ENCODE measurements around the gene EMC10.
"Not testable (repeated sequence)": the region's sequence is repeated elsewhere in the genome, so short reads cannot be mapped to it uniquely, and the experiment has no call there.

EMC10 gene

DNA sequence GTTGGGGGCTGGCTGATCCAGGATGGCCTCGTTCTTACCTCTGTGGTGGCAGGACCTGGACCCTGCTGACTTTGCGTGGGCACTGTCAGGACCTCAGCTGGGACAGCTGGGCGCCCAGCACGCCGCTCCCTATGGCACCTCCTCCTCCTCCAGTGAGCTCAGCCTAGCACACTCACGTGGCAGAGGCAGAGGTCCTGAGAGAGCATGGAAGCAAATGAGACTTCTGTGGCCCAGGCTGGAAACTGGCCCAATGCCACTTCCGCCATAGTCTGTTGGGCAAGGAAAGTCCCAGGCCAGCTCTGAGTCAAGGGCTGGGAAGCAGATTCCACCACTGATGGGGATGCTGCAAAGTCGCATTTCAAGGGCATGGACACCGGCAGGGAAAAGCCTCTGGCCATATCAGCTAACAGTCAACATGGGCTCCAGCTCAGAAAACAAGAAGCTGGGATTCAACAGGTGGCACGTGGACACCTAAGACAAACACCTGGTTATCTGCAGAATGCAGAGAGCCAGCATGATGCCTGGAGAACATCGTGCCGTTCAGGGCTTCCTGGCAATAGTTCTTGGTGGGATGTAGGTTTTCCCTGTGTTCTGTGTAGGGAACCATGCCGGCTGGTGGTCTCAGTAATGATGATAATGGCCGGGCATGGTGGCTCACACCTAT is 26.9 kb upstream of the EMC10 start:
- in situ Hi-C loops (cut with MboI; ENCODE audit: low pct_unique_long_range_greater_than_20kb, low sequenced_read_pairs): no loop called here
- DNase-seq: no peak

DNA sequence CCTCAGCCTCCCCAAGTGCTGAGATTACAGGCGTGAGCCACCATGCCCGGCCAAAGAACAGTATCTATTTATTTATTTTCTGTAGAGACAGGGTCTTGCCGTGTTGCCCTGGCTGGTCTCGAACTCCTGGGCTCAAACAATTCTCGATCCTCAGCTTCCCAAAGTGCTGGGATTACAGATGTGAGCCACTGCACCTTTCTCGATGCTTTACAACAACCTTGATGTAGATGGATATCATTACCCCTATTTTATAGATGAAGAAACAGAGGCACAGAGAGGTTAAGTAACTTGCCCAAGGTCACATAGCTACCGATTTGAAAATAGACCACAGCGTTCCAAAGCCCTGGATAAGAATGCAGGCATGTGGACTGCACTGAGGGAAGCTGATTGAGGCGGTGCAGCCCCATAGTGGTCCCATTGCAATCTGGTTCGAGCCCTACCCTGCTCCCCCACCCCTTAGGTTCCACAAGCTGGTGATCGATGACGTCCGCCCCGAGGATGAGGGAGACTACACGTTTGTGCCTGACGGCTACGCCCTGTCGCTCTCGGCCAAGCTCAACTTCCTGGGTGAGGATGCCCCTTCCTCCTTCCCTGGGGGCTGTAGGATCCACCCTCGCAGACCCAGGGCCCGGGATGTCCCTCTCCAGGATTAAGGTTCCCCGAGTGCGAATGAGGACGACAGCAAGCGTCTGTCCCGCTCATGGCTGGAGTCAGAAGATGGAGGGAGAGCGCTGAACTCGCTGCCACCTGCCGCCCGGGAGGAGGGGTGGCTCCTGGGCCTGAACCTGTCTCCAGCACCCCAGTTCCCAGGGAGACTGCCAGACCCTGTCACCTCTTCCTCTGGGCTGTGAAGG is 25.7 kb upstream of the EMC10 start:
- in situ Hi-C loops (cut with MboI; ENCODE audit: low pct_unique_long_range_greater_than_20kb, low sequenced_read_pairs): no loop called here
- DNase-seq: no peak

DNA sequence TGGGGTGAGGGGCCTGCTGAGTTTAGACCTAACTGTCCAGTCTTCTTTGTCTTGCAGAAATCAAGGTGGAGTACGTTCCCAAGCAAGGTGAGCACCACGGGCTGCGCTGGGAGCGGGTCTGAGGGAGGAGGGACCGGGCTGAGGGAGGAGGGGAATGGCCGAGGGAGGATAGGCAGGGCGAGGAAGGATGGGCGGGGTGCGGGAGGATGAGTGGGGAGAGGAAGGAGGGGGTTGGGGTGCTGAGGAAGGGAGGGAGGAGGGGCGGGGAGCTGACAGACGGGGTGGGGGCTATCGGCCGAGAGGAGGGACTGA is 25.1 kb upstream of the EMC10 start:
- no peak for DNase-seq
- in situ Hi-C loops (cut with MboI; ENCODE audit: low pct_unique_long_range_greater_than_20kb, low sequenced_read_pairs): no loop called here

DNA sequence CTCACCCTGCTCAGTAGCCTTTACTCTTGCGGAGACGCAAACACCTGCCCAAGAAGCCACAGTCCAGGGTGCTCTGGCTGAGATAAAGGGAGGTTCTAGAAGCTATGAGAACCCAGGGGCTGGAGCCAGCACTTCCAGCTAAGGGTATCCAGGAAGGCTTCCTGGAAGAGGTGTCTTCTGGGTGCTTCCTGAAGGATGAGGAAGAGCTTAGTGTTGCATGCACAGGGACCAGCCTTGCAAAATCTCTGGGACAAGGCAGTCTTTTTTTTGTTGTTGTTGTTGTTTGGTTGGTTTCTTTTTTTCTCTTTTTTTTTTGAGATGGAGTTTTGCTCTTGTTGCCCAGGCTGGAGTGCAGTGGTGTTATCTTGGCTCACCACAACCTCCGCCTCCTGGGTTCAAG is 23.1 kb upstream of the EMC10 start:
- in situ Hi-C loops (cut with MboI; ENCODE audit: low pct_unique_long_range_greater_than_20kb, low sequenced_read_pairs): no loop called here
- DNase-seq: no peak

DNA sequence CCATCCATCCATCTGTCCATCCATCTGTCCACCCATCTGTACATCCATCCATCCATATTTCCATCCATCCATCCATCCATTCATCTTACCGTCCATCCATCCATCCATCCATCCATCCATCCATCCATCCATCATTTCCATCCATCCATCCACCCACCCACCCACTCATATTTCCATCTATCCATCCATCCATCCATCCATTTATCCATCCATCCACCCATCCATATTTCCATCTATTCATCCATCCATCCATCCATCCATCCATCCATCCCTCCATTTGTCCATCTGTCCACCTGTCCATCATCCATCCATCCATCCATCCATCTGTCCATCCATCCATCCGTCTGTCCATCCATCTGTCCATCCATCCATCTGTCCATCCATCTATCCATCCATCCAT is 20.3 kb upstream of the EMC10 start:
- no peak for DNase-seq
- in situ Hi-C loops (cut with MboI; ENCODE audit: low pct_unique_long_range_greater_than_20kb, low sequenced_read_pairs): no loop called here

DNA sequence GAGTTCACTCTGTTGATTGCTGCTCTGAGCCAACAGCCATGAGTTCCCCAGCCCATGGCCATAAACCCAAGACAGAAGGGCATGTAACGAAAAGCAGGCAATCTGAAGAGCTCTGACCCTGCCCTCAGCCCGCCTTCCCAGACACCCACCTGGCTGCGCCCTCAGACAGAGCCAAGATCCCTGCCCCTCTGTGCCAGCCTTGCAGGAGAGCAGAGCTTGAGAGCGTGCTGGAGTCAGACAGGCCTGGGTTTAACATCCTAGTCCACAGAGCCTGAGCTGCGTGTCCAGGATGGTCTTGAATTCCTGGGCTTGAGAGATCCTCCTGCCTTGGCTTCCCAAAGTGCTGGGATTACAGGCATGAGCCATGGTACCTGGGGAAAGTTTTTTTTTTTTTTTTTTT is 19.0 kb upstream of the EMC10 start:
- in situ Hi-C loops (cut with MboI; ENCODE audit: low pct_unique_long_range_greater_than_20kb, low sequenced_read_pairs): no loop called here
- no peak for DNase-seq

DNA sequence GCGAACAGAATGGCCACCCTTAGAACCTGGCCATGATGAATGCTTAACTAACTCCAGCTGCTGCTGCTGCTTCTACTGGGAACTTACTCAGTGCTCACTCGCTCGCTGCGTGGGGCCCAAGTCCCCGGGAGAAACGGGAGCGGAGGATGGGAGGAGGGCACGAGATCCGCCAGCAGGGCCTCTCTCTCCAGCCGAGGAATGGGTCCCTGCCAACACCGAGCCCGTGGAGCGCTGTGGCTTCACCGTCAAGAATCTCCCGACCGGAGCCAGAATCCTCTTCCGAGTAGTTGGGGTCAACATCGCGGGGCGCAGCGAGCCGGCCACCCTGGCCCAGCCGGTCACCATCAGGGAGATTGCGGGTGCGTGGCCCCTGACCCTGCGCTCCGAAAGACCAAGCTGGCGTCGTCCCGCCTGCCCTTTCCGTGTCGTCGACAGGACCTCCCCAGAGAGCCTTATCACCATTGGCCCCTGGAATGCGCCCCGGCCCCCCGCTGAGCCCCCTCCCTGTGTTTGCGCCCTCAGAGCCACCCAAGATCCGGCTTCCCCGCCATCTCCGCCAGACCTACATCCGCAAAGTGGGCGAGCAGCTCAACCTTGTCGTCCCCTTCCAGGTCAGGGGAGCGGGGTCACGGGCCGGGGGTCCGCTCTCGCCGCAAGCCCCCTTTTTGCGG is 17.8 kb upstream of the EMC10 start:
- no peak for DNase-seq
- in situ Hi-C loops (cut with MboI; ENCODE audit: low pct_unique_long_range_greater_than_20kb, low sequenced_read_pairs): no loop called here

DNA sequence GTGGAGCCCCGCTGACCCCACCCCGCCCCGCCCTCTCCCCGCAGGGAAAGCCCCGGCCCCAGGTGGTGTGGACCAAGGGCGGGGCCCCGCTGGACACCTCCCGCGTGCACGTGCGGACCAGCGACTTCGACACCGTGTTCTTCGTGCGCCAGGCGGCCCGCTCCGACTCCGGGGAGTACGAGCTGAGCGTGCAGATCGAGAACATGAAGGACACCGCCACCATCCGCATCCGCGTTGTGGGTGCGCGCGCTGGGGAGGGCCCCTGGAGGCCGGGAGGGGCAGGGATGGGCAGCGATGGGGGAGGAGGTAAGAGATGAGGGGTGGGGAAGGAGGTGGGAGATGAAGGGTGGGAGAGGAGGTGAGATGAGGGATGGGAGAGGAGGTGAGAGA is 17.2 kb upstream of the EMC10 start:
- in situ Hi-C loops (cut with MboI; ENCODE audit: low pct_unique_long_range_greater_than_20kb, low sequenced_read_pairs): no loop called here
- DNase-seq: no peak

DNA sequence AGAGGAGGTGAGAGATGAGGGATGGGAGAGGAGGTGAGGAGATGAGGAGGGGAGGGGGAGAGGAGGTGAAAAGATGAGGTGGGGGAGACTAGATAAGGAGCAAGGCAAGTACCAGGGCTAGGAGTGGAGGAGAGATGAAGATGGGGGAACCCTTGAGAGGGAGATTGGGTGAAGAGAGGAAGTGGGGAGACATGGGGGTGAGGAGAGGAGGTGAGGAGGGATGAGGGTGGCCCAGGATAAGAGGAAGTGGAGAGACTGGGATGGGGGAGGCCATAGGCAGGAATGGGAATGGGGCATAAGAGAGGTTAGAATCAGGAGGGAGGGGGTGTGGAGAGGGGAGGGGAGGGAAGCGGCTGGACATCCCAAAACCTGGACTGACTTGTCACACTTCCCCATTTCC is 16.7 kb upstream of the EMC10 start:
- in situ Hi-C loops (cut with MboI; ENCODE audit: low pct_unique_long_range_greater_than_20kb, low sequenced_read_pairs): no loop called here
- DNase-seq: no peak

DNA sequence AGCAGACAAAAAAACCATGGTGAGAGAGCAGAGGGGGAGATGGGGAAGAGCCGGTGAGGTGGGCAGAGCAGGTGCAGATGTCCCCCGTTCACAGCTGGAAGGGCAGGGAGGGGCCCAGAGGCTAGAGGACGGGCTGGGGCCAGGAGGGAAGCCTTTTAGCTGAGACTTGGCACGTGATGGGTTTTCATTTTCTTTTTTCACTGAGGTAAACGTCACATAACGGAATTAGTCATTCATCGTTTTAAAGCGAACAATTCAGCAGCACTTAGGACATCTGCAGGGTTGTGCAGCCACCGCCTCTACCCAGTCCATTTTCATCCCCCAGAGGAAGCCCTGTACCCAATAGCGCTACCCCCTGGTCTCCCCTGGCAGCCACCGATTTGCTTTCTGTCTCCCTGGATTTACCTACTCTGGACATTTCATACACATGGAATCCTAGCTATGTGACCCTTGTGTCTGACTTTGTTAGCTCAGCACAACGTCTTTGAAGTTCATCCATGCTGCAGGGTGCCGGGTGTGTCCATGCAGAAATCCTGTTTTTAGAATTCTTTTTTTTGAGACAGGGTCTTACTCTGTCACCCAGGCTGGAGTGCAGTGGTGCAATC is 16.0 kb upstream of the EMC10 start:
- no peak for DNase-seq

DNA sequence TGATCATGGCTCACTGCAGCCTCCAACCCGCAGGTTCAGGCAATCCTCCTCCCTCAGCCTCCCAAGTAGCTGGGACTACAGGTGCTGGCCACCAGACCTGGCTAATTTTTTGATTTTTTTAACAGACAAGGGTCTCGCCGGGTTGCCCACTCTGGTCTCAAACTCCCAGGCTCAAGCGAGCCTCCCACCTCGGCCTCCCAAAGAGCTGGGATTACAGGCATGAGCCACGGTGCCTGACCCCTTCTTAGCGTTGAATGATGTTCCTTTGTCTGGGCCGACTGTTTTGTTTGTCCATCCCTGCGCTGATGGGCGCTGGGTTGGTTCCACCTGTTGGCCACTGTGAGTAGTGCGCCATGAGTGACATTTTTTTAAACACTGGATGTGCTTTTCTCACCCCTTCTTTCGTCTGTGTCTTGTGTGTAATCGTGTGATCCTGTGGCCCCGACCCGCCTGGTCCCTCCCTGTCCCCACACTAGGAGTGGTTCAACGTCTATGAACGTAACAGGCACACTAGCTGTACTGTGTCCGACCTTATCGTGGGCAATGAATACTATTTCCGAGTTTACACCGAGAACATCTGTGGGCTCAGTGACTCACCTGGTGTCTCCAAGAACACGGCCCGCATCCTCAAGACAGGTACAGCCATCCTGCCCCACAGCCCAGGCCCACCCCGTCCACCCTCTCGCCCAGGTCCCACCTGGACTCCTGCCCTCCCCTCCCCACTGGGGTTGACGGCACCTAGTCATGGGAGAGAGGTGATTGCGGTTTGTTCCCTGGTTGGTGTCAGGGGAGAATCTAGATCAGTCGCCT is 15.0 kb upstream of the EMC10 start:
- in situ Hi-C loops (cut with MboI; ENCODE audit: low pct_unique_long_range_greater_than_20kb, low sequenced_read_pairs): no loop called here
- DNase-seq: peak; percentile 79

More for the DNA sequence above, 16.0 kb upstream of the EMC10 start:
- in situ Hi-C loops (cut with MboI; ENCODE audit: low pct_unique_long_range_greater_than_20kb, low sequenced_read_pairs): no loop called here

DNA sequence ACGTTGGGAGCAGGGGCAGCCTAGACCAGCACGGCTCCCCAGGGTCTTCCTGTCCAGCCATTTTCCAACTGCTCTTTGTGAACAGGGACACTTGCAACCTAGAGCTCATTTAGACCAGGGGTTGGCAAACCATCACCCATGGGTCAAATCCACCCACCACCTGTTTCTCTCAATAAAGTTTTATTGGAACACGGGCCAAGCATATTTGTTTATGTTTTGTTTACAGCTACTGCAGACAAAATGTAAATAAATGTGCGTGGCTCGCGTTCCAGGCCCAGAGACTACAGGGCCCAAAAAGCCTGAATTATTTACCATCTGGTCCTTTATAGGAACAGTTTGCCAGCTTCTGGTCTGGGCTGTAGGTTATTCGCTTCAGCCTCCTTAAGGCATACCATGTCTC is 13.3 kb upstream of the EMC10 start:
- no peak for DNase-seq
- in situ Hi-C loops (cut with MboI; ENCODE audit: low pct_unique_long_range_greater_than_20kb, low sequenced_read_pairs): no loop called here

DNA sequence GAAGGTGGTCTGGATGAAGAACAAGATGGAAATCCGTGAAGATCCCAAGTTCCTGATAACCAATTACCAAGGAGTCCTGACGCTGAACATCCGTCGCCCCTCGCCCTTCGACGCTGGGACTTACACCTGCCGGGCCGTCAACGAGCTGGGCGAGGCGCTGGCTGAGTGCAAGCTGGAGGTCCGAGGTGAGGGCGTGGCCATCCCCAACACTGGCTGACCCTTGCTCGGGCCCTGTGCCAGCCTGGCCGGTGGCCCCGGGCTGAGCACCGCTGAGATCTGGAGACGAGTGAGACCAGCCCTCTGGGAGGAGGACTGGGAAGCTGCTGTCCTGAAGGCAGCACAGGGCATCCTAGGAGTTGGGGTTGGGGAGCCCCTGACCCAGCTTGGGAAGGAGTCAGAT is 12.0 kb upstream of the EMC10 start:
- in situ Hi-C loops (cut with MboI; ENCODE audit: low pct_unique_long_range_greater_than_20kb, low sequenced_read_pairs): no loop called here

DNA sequence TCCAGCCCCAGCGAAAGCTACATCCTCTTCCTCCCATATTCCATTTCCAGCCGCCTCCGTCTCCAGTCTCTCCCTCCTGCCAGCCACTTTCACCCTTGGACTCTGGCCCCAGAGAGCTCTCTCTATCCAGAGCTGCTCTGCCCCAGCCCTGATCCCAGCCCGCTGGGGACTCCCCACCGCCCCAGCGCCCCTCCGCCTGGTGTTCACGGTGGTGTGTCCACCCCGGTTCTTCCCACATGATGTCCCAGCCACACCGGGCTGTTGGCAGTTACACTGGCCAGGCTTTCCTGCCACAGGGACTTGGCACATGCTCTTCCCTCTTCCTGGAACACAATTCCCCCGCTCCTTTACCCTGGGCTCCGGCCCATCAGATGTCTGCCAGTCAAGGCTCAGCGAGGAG is 11.3 kb upstream of the EMC10 start:
- in situ Hi-C loops (cut with MboI; ENCODE audit: low pct_unique_long_range_greater_than_20kb, low sequenced_read_pairs): no loop called here
- no peak for DNase-seq

More for the DNA sequence above, 12.0 kb upstream of the EMC10 start:
- DNase-seq: no peak

DNA sequence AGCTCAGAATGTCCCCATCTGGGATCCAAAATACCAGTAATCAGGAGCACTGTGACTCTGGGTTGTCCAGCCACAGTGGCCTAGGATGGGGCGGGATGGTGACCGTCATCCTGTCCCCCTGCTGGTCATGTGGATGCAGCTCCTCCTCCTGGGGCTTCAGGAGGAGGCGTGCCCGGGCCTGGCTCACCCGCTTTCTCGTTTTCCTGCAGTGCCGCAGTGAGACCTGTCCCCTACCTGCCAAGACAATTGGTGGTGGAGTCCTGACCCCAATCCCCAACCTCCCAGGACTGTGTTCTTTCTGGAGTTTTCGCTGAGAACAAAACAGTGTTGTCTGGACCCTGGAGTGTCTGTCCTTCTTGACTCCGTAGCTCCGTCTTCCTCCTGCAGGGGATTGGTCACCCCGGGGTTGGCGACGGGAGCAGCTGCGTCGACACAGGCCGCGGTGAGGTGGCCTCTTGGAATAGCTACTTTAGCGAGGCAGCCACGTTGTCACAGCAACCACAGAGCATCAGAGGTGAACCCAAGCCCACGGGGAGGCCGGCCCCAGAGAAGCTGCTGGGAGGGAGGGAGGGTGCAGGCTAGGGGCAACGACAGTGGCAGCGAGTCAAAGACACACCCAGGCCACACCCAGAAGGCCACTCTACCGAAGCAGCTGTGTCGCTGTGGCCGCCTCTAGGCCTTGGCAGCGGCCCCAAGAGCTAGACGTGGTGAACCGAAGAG is 10.2 kb upstream of the EMC10 start:
- DNase-seq: no peak
- in situ Hi-C loops (cut with MboI; ENCODE audit: low pct_unique_long_range_greater_than_20kb, low sequenced_read_pairs): no loop called here

DNA sequence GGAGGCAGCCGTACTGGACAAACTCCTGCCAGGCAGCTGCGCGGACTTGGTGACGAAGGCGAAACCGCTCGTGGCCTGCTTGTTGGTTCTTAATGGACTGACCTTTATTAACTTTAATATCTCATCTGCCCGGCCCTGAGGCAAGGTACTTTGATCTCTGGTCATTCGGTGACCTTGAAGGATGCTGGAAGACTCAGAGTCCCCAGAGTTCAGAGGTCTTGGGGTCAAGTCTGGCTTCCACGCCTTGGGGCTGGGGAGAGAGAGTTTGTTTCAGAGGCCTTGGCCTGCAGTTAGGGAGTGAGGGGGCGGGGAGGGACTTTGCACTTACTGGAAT is 9.6 kb upstream of the EMC10 start:
- in situ Hi-C loops (cut with MboI; ENCODE audit: low pct_unique_long_range_greater_than_20kb, low sequenced_read_pairs): no loop called here
- DNase-seq: no peak

DNA sequence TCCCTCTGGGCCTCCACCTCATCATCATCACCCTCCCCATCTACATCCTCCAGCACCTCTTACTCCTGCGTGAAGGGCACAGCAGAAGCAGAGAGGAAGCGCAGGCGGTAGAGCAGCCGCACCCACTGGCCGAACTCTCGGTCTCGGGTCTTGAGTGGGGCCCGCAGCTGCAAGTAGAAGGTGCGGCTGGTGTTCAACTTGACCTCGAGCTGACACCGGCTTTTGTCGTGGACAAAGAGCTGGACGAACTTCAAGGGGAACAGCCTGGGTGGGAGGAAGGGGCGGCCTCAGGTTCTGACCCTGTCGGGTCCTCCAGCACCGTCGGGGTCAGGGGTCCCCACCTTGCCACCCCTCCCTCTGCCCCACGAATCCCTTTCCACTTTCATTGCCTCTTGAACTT is 8.7 kb upstream of the EMC10 start:
- no peak for DNase-seq

DNA sequence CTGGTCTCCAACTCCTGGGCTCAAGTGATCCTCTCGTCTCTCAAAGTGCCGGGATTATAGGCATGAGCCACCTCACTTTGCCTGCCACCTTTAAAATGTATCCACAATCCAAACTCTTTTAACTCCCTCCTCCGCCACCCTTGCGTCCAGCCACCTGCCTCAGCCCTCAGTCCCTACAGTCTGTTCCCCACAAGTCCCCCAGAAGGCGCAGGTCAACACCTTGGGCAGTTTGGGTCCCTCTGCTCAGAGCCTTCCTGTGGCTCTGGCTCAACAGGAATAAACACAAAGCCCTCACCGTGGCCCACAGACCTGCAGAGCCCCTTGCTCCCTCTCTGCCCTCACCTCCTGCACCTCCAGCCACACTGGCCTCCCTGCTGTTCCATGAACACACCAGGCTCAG is 7.5 kb upstream of the EMC10 start:
- no peak for DNase-seq
- in situ Hi-C loops (cut with MboI; ENCODE audit: low pct_unique_long_range_greater_than_20kb, low sequenced_read_pairs): no loop called here

More for the DNA sequence above, 8.7 kb upstream of the EMC10 start:
- in situ Hi-C loops (cut with MboI; ENCODE audit: low pct_unique_long_range_greater_than_20kb, low sequenced_read_pairs): no loop called here

DNA sequence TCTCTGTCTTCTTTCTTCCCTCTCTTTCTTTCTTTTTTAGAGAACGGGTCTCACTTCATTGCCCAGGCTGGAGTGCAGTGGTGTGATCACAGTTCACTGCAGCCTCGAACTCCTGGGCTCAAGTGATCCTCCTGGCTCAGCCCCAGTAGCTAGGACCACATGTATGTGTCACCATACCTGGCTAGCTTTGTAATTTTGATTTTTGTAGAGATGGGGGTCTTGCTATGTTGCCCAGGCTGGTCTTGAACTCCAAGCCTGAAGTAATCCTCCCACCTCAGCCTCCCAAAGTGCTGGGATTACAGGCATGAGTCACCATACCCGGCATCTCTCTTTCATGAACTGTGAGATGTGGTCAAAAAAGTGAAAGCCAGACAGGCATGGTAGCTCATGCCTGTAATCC is 3.0 kb upstream of the EMC10 start:
- DNase-seq; in situ Hi-C loops (cut with MboI; ENCODE audit: low pct_unique_long_range_greater_than_20kb, low sequenced_read_pairs): not testable (repeated sequence)
